H1 (cell line): Measurements from ENCODE around the gene HOXB9. TPM values are rescaled to one million over a fixed set of nuclear protein-coding genes. Genes with fewer than 3 reads are reported as not detected.

ENCODE experiments used
- EGR1 ChIP-seq: IDR thresholded peaks from 2 replicates; pipeline ENCODE4 v1.6.1; 2011; ENCODE audit warnings: low read depth, low read length, borderline replicate concordance
- EZH2 ChIP-seq: fragments of 200-600 bp; sonication (generic); IDR thresholded peaks from 2 replicates; pipeline ENCODE4 v1.7.1; 2012; ENCODE audit warnings: low read depth, mild to moderate bottlenecking, moderate library complexity, low read length, inconsistent platforms; ENCODE audit not compliant: severe bottlenecking
- JUN ChIP-seq: IDR thresholded peaks from 2 replicates; pipeline ENCODE4 v1.6.1; 2011; ENCODE audit warnings: low read depth, mild to moderate bottlenecking, improper control_type of control experiment, low read length
- RAD21 ChIP-seq, 2 experiments: IDR thresholded peaks in 1 of 2; conservative IDR thresholded peaks in 1 of 2; 2 replicates each; pipeline ENCODE4 v1.6.1; 2011; ENCODE audit warnings: low read depth in 2 of 2, low read length in 2 of 2, improper control_type of control experiment in 1 of 2, inconsistent platforms in 1 of 2, mild to moderate bottlenecking in 1 of 2, moderate library complexity in 1 of 2
- RNF2 ChIP-seq: fragments of 200-900, 300-1000 bp; sonication (generic); IDR thresholded peaks from 2 replicates; pipeline ENCODE4 v1.7.1; 2016; ENCODE audit warnings: borderline replicate concordance, low read depth, mild to moderate bottlenecking, antibody characterized with exemption, low read length; ENCODE audit not compliant: poor library complexity, severe bottlenecking; ENCODE audit errors: missing control alignments
- SP1 ChIP-seq: IDR thresholded peaks from 2 replicates; pipeline ENCODE4 v1.6.1; 2011; ENCODE audit warnings: low read depth, low read length
- SP2 ChIP-seq: IDR thresholded peaks from 2 replicates; pipeline ENCODE4 v1.6.1; 2012; ENCODE audit warnings: mild to moderate bottlenecking, low read length, inconsistent platforms
- SUZ12 ChIP-seq: fragments of 200-600 bp; sonication (generic); IDR thresholded peaks from 2 replicates; pipeline ENCODE4 v1.6.1; 2012; ENCODE audit warnings: mild to moderate bottlenecking, inconsistent platforms, low read length, moderate library complexity, mixed read lengths
- polyA plus RNA-seq, 7 experiments: library from polyadenylated mRNA; depleted of rRNA in 3 of 7; stranded (reverse) in 5 of 7; unstranded in 2 of 7; fragments of >200 nt in 5 of 7; fragments of 200-250 nt in 2 of 7; gene quantifications; 1 replicate in 5 of 7; 2 replicates in 1 of 7; 4 replicates in 1 of 7; pipeline versions ENCODE4 v1.2.1 to v1.2.3, GENCODE V29; 2011 to 2013; ENCODE audit warnings: missing spikeins in 2 of 7, mixed read lengths in 2 of 7
- total RNA-seq: library from RNA; stranded (reverse); fragmentation: NEBNext Ultra II Directional; extraction: Animal tissue kit (Norgen Biotek cat#: 25700); gene quantifications from 2 replicates; pipeline ENCODE4 v1.2.1, GENCODE V29; 2021
- TF ChIP-seq, protein P1 (sequence below): fragments of 300-600 bp; sonication (generic); IDR thresholded peaks from 2 replicates; pipeline ENCODE4 v1.7.1; 2012; ENCODE audit warnings: low read length, moderate library complexity, mild to moderate bottlenecking, inconsistent platforms; ENCODE audit not compliant: insufficient replicate concordance

Gene HOXB9
- total and polyA plus RNA-seq, 2 of the 8 experiments (the other 6 are each of a cell fraction or from before 2014, with no cell fraction given) = not detected

DNA sequence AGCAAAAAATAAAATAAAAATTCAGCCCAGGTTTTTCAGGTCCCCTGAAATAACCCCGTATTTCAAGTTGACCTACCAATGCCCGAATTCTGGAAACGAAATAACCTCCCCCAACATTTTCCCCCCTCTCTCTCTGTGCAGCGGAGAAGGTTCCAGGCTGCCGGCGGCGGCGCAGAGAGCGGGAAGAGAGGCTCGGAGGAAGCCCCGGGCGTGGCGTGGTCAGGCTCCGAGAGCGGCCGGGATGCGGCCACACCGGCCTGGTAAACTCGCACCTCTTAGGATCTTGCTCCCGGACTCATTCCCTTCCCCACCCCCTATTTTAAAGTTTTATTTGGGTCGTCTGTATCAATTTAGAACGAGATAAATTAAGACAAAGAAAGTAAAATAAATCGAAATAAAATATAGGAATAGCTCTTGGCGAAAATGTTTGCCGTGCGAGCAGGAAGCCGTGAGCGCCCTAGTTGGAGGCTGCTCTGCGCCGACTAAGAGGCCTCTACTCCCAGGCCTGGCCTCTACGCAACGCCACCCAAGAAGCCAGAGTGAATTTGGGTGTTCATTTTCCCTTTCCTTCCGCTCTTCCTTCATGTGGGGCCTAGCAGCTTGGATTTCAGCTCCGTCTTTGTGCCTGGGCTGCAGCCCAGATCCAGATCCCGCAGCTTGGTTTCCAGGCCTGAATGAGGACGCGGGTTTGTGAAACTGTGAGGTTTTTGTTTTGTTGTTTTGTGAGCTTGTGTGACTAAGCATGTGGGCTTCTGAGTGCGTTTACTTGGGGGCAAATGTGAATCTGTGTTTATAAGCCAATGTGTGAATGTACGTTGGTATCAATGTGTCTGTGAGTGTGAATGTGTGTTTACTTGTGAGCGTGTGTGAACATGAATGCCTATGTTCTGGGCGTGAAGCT lies 19.9 kb downstream of the HOXB9 start (continued):
- TF ChIP-seq, protein P1, sequence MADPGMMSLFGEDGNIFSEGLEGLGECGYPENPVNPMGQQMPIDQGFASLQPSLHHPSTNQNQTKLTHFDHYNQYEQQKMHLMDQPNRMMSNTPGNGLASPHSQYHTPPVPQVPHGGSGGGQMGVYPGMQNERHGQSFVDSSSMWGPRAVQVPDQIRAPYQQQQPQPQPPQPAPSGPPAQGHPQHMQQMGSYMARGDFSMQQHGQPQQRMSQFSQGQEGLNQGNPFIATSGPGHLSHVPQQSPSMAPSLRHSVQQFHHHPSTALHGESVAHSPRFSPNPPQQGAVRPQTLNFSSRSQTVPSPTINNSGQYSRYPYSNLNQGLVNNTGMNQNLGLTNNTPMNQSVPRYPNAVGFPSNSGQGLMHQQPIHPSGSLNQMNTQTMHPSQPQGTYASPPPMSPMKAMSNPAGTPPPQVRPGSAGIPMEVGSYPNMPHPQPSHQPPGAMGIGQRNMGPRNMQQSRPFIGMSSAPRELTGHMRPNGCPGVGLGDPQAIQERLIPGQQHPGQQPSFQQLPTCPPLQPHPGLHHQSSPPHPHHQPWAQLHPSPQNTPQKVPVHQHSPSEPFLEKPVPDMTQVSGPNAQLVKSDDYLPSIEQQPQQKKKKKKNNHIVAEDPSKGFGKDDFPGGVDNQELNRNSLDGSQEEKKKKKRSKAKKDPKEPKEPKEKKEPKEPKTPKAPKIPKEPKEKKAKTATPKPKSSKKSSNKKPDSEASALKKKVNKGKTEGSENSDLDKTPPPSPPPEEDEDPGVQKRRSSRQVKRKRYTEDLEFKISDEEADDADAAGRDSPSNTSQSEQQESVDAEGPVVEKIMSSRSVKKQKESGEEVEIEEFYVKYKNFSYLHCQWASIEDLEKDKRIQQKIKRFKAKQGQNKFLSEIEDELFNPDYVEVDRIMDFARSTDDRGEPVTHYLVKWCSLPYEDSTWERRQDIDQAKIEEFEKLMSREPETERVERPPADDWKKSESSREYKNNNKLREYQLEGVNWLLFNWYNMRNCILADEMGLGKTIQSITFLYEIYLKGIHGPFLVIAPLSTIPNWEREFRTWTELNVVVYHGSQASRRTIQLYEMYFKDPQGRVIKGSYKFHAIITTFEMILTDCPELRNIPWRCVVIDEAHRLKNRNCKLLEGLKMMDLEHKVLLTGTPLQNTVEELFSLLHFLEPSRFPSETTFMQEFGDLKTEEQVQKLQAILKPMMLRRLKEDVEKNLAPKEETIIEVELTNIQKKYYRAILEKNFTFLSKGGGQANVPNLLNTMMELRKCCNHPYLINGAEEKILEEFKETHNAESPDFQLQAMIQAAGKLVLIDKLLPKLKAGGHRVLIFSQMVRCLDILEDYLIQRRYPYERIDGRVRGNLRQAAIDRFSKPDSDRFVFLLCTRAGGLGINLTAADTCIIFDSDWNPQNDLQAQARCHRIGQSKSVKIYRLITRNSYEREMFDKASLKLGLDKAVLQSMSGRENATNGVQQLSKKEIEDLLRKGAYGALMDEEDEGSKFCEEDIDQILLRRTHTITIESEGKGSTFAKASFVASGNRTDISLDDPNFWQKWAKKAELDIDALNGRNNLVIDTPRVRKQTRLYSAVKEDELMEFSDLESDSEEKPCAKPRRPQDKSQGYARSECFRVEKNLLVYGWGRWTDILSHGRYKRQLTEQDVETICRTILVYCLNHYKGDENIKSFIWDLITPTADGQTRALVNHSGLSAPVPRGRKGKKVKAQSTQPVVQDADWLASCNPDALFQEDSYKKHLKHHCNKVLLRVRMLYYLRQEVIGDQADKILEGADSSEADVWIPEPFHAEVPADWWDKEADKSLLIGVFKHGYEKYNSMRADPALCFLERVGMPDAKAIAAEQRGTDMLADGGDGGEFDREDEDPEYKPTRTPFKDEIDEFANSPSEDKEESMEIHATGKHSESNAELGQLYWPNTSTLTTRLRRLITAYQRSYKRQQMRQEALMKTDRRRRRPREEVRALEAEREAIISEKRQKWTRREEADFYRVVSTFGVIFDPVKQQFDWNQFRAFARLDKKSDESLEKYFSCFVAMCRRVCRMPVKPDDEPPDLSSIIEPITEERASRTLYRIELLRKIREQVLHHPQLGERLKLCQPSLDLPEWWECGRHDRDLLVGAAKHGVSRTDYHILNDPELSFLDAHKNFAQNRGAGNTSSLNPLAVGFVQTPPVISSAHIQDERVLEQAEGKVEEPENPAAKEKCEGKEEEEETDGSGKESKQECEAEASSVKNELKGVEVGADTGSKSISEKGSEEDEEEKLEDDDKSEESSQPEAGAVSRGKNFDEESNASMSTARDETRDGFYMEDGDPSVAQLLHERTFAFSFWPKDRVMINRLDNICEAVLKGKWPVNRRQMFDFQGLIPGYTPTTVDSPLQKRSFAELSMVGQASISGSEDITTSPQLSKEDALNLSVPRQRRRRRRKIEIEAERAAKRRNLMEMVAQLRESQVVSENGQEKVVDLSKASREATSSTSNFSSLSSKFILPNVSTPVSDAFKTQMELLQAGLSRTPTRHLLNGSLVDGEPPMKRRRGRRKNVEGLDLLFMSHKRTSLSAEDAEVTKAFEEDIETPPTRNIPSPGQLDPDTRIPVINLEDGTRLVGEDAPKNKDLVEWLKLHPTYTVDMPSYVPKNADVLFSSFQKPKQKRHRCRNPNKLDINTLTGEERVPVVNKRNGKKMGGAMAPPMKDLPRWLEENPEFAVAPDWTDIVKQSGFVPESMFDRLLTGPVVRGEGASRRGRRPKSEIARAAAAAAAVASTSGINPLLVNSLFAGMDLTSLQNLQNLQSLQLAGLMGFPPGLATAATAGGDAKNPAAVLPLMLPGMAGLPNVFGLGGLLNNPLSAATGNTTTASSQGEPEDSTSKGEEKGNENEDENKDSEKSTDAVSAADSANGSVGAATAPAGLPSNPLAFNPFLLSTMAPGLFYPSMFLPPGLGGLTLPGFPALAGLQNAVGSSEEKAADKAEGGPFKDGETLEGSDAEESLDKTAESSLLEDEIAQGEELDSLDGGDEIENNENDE = no peak
- TF ChIP-seq SP2 (no peak), SUZ12 (peak; percentile 92), JUN (no peak), EGR1 (no peak), EZH2 (peak; percentile 94), RNF2 (peak; percentile 100), RAD21 (IDR thresholded peaks at IDR 0.05 in 1 of 2, conservative IDR thresholded peaks at IDR 0.05 in 1 of 2; ENCODE audit: low read depth in 2 of 2, low read length in 2 of 2) (no peak), SP1 (no peak)
